Measurements from ENCODE around the gene DCBLD1. TPM values are rescaled to one million over a fixed set of nuclear protein-coding genes. Genes with fewer than 3 reads are reported as not detected.

The DCBLD1 gene
- total and polyA plus RNA-seq, 2 of the 13 experiments (the other 11 are each of a cell fraction or from before 2014, with no cell fraction given): 23.2 to 41.5 TPM

- in situ Hi-C loops (cut with HindIII; ENCODE audit: extremely low pct_ligation_motif_present, low pct_unique_long_range_greater_than_20kb): no loop called here
- no peak for ATAC-seq
- H4K20me1 ChIP-seq (ENCODE audit: insufficient read depth, low read length): no peaks in the 10 kb centered on the region
- H3K4me3 ChIP-seq (replicated peaks in 1 of 3; ENCODE audit: insufficient read depth in 1 of 3, low read depth in 2 of 3, low read length in 3 of 3): no peak overlapping the region
- no peaks in the 10 kb centered on the region for H3K4me1 ChIP-seq (ENCODE audit: insufficient read depth, low read length)
- H2AFZ ChIP-seq (ENCODE audit: low read length): no peak overlapping the region
- H3K9me3 ChIP-seq (ENCODE audit: low read length): no peaks in the 10 kb centered on the region
- FAIRE-seq: no peak
- H3K36me3 ChIP-seq (replicated peaks in 1 of 2; ENCODE audit: control insufficient read depth in 1 of 2, insufficient read depth in 2 of 2, low read length in 2 of 2): peaks cover 20 to 71% of the 10 kb centered on the region in 2 experiments
- intact Hi-C loops (cut with micrococcal nuclease; ENCODE audit: unreplicated experiment): no loop called here
- no peaks in the 10 kb centered on the region for H3K27me3 ChIP-seq (ENCODE audit: control insufficient read depth in 1 of 2, insufficient read depth in 2 of 2, low read length in 2 of 2)
- H3K9ac ChIP-seq (ENCODE audit: insufficient read depth, low read depth, low read length): no peak overlapping the region
- POLR2A ChIA-PET: no interaction called here
- DNase-seq (ENCODE audit: low spot score): no peak
- 0% methylated on average over 1 of the region's 1 CpG for WGBS (ENCODE audit: low lambda C conversion rate)
- H3K79me2 ChIP-seq (ENCODE audit: insufficient read depth, low read length): no peaks in the 10 kb centered on the region
- H3K4me2 ChIP-seq (ENCODE audit: low read depth, low read length): no peak overlapping the region
- BruUV-seq (replicated peaks): no TSS peak
- CTCF ChIA-PET (ENCODE audit: low intra/inter-chr PET ratio, low total read pairs): no interaction called here
- no peak overlapping the region for H3K27ac ChIP-seq (ENCODE audit: extremely low read length, insufficient read depth, low read length)
- TF ChIP-seq ZNF562 (CRISPR knock-in tag; IDR thresholded peaks at IDR 0.05; ENCODE audit: borderline replicate concordance) (no peak), SCMH1 (CRISPR knock-in tag; IDR thresholded peaks at IDR 0.05; ENCODE audit: borderline replicate concordance) (no peak), JUNB (CRISPR knock-in tag; IDR thresholded peaks at IDR 0.05; ENCODE audit: borderline replicate concordance) (no peak), ZNF260 (CRISPR knock-in tag; IDR thresholded peaks at IDR 0.05; ENCODE audit: borderline replicate concordance, low read depth) (no peak), ZNF556 (CRISPR knock-in tag; IDR thresholded peaks at IDR 0.05; ENCODE audit: borderline replicate concordance) (no peak), LRRFIP1 (CRISPR knock-in tag; conservative IDR thresholded peaks at IDR 0.05) (no peak), SRSF9 (IDR thresholded peaks at IDR 0.05; ENCODE audit: borderline replicate concordance, insufficient read depth, low read depth, low read length, poor library complexity, severe bottlenecking) (no peak), ZNF543 (CRISPR knock-in tag; IDR thresholded peaks at IDR 0.05) (no peak), AGO1 (IDR thresholded peaks at IDR 0.05; ENCODE audit: low read depth, low read length, poor library complexity, severe bottlenecking) (no peak), CBX2 (IDR thresholded peaks at IDR 0.05; ENCODE audit: low read depth, low read length) (no peak), CBX2 (CRISPR knock-in tag; IDR thresholded peaks at IDR 0.05; ENCODE audit: low read depth) (no peak), MIXL1 (CRISPR knock-in tag; IDR thresholded peaks at IDR 0.05) (no peak), ELF4 (CRISPR knock-in tag; IDR thresholded peaks at IDR 0.05; ENCODE audit: borderline replicate concordance) (no peak), ZFP82 (CRISPR knock-in tag; IDR thresholded peaks at IDR 0.05; ENCODE audit: borderline replicate concordance) (no peak)
- TF ChIP-seq, protein P1, sequence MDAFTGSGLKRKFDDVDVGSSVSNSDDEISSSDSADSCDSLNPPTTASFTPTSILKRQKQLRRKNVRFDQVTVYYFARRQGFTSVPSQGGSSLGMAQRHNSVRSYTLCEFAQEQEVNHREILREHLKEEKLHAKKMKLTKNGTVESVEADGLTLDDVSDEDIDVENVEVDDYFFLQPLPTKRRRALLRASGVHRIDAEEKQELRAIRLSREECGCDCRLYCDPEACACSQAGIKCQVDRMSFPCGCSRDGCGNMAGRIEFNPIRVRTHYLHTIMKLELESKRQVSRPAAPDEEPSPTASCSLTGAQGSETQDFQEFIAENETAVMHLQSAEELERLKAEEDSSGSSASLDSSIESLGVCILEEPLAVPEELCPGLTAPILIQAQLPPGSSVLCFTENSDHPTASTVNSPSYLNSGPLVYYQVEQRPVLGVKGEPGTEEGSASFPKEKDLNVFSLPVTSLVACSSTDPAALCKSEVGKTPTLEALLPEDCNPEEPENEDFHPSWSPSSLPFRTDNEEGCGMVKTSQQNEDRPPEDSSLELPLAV (CRISPR knock-in tag; conservative IDR thresholded peaks at IDR 0.05; ENCODE audit: low read depth): no peak
- TF ChIP-seq, protein P2, sequence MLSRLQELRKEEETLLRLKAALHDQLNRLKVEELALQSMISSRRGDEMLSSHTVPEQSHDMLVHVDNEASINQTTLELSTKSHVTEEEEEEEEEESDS (CRISPR knock-in tag; IDR thresholded peaks at IDR 0.05; ENCODE audit: borderline replicate concordance): no peak
- TF ChIP-seq, protein P3, sequence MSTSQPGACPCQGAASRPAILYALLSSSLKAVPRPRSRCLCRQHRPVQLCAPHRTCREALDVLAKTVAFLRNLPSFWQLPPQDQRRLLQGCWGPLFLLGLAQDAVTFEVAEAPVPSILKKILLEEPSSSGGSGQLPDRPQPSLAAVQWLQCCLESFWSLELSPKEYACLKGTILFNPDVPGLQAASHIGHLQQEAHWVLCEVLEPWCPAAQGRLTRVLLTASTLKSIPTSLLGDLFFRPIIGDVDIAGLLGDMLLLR (CRISPR knock-in tag; IDR thresholded peaks at IDR 0.05): no peak
Measured at GRCh38 chr6:117568831-117569410, 86.4 kb downstream of the DCBLD1 start.
